Spleen (tissue), 11 donors: ENCODE measurements around the gene LRRC23. TPM values are rescaled to one million over a fixed set of nuclear protein-coding genes. Genes with fewer than 3 reads are reported as not detected.
A peak's percentile ranks its signal among the peaks of the same experiment; 100 is the strongest.

ENCODE experiments used
- DNase-seq: peaks from one replicate; pipeline ENCODE4 v3.0.0-alpha.2; 2020
- H3K27ac ChIP-seq, 8 donors: fragments of 200-600 bp; sonication (generic) in 7 of 8; 1 replicate in 4 of 8; 2 replicates in 4 of 8; pipeline versions ENCODE4 v1.5.0 to v1.8.0; 2016 to 2021; ENCODE audit warnings: inconsistent platforms in 4 of 8, mild to moderate bottlenecking in 4 of 8, moderate library complexity in 1 of 8
- H3K27me3 ChIP-seq, 7 donors: fragments of 200-600 bp; sonication (generic) in 6 of 7; replicated peaks in 1 of 7; 1 replicate in 4 of 7; 2 replicates in 3 of 7; pipeline versions ENCODE4 v1.5.0 to v1.8.0; 2016 to 2021; ENCODE audit warnings: inconsistent platforms in 3 of 7, mild to moderate bottlenecking in 1 of 7
- H3K36me3 ChIP-seq, 6 donors: fragments of 200-600 bp; sonication (generic) in 5 of 6; 1 replicate in 4 of 6; 2 replicates in 2 of 6; pipeline versions ENCODE4 v1.5.0 to v1.8.0; 2016 to 2021; ENCODE audit warnings: inconsistent platforms in 2 of 6
- H3K4me1 ChIP-seq, 6 donors: fragments of 200-600 bp; sonication (generic) in 5 of 6; 1 replicate in 3 of 6; 2 replicates in 3 of 6; pipeline versions ENCODE4 v1.5.0 to v1.8.0; 2016 to 2021; ENCODE audit warnings: inconsistent platforms in 3 of 6
- H3K4me3 ChIP-seq, 8 donors: fragments of 200-600 bp; sonication (generic) in 7 of 8; 1 replicate in 4 of 8; 2 replicates in 4 of 8; pipeline versions ENCODE4 v1.5.0 to v1.8.0; 2016 to 2021; ENCODE audit warnings: inconsistent platforms in 4 of 8, mild to moderate bottlenecking in 4 of 8, moderate library complexity in 2 of 8
- H3K9me3 ChIP-seq, 8 donors: fragments of 200-600 bp; sonication (generic) in 7 of 8; 1 replicate in 4 of 8; 2 replicates in 4 of 8; pipeline versions ENCODE4 v1.5.0 to v1.8.0; 2016 to 2021; ENCODE audit warnings: inconsistent platforms in 4 of 8
- POLR2A ChIP-seq, 3 donors: fragments of 450-650 bp; IDR thresholded peaks; one replicate each; pipeline ENCODE4 v1.5.1; 2017; ENCODE audit warnings: antibody characterized with exemption in 3 of 3, mild to moderate bottlenecking in 1 of 3
- POLR2AphosphoS5 ChIP-seq, 3 donors: sonication (generic); formaldehyde crosslinking; IDR thresholded peaks; one replicate each; pipeline ENCODE4 v1.5.1; 2017; ENCODE audit warnings: antibody characterized with exemption in 3 of 3
- WGBS, 5 donors: extraction: QIAGEN DNeasy Blood & Tissue Kit in 3 of 5; methylation state at CpG; one replicate each; pipeline versions ENCODE4 v1.1.5 to v1.1.7; 2013 to 2018; 5-methylcytosine and 5-hydroxymethylcytosine counted together
- intact Hi-C: fragments of 100-400 bp; cut with DNase I; formaldehyde crosslinking; loops from one replicate; pipeline ENCODE4 v1.15.0; 2023; ENCODE audit warnings: low total_unique reads
- polyA plus RNA-seq, 3 donors: library from polyadenylated mRNA; stranded (reverse); fragments of 200-250 nt; gene quantifications; one replicate each; pipeline ENCODE4 v1.2.1, GENCODE V29; 2013
- total RNA-seq, 7 donors: library from RNA; depleted of rRNA in 3 of 7; stranded (reverse); fragments of >200 nt in 3 of 7; fragmentation: NEBNext Ultra II Directional in 4 of 7; extraction: Animal tissue kit (Norgen Biotek cat#: 25700) in 4 of 7; gene quantifications; one replicate each; pipeline versions ENCODE4 v1.1.0 to v1.2.1, GENCODE V29; 2016 to 2021
- TF ChIP-seq, protein P1 (sequence below), 11 experiments: fragments of 200-600 bp in 7 of 11; fragments of 450-650 bp in 4 of 11; sonication (generic) in 4 of 11; IDR thresholded peaks in 8 of 11; conservative IDR thresholded peaks in 3 of 11; 1 replicate in 7 of 11; 2 replicates in 4 of 11; pipeline versions ENCODE4 v1.4.0 to v1.8.0; 2016 to 2021; ENCODE audit warnings: antibody characterized with exemption in 11 of 11, inconsistent platforms in 4 of 11, mild to moderate bottlenecking in 1 of 11
- donor health status: healthy with polysubstance abuse.
- donor health status: DM: no; HTN: no; CAD: no; lungs with moderate emphysema.
- donor health status: DM: no; HTN: no; CAD: no.
- donor health status: Bipolar disorder and iron deficiency.
- donor health status: healthy.
- donor health status: DM: no; HTN: no; CAD: no.
- donor health status: DM: yes; HTN: yes; CAD: no.

Gene LRRC23
- total and polyA plus RNA-seq, 10 donors = 3.1 to 10.1 (median 6.4) TPM

DNA sequence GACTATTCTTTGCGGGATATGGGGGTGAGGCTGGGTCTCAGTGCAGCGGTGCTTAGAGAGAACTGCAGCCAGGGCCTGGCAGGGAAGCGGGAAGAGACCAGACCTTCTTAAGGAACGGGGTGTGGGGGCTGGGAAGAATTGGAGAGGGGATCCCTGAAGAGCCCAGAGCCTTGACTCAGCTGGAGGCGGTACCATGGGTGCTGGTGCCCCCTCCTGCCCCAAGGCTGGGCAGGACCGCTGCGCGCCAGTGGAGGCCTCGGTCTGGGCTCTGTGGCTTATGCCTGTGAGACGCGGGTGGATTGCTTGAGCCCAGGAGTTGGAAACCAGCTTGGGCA, 37.7 kb downstream of the LRRC23 start:
- DNase-seq = peak; percentile 84
- no peak overlapping the region for H3K4me3 ChIP-seq
- peaks cover 40 to 78% (median 66%) of the 10 kb centered on the region in 6 donors for H3K4me1 ChIP-seq
- no peaks in the 10 kb centered on the region for H3K27me3 ChIP-seq
- 84 to 90% (median 88%) methylated on average over 11 of the region's 11 CpGs for WGBS, 5 donors
- no peaks in the 10 kb centered on the region for H3K9me3 ChIP-seq
- TF ChIP-seq POLR2AphosphoS5 (IDR thresholded peaks at IDR 0.05) = peak in 1 of 3 donors; percentile 4
- TF ChIP-seq, protein P1, sequence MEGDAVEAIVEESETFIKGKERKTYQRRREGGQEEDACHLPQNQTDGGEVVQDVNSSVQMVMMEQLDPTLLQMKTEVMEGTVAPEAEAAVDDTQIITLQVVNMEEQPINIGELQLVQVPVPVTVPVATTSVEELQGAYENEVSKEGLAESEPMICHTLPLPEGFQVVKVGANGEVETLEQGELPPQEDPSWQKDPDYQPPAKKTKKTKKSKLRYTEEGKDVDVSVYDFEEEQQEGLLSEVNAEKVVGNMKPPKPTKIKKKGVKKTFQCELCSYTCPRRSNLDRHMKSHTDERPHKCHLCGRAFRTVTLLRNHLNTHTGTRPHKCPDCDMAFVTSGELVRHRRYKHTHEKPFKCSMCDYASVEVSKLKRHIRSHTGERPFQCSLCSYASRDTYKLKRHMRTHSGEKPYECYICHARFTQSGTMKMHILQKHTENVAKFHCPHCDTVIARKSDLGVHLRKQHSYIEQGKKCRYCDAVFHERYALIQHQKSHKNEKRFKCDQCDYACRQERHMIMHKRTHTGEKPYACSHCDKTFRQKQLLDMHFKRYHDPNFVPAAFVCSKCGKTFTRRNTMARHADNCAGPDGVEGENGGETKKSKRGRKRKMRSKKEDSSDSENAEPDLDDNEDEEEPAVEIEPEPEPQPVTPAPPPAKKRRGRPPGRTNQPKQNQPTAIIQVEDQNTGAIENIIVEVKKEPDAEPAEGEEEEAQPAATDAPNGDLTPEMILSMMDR (IDR thresholded peaks at IDR 0.05 in 8 of 11, conservative IDR thresholded peaks at IDR 0.05 in 3 of 11) = no peak
- intact Hi-C loops = loop anchor here (10.0 kb wide), 1 partner anchor 173 kb away; no protein-coding TSS in a partner anchor
- peak overlapping the region in 5 of 8 donors; percentile 93 to 99 (median 98) for H3K27ac ChIP-seq
- peaks cover 0 to 30% (median 4%) of the 10 kb centered on the region in 6 donors for H3K36me3 ChIP-seq

DNA sequence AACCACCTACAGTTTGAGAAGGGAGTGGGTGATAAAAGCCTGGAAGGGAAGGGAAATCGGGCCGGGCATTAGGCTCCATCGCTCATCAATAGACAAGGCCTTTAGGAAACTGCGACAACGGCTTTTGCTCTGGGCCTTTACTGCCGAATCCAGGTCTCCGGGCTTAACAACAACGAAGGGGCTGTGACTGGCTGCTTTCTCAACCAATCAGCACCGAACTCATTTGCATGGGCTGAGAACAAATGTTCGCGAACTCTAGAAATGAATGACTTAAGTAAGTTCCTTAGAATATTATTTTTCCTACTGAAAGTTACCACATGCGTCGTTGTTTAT, 38.7 kb downstream of the LRRC23 start:
- DNase-seq = peak; percentile 92
- peaks cover 42 to 80% (median 68%) of the 10 kb centered on the region in 6 donors for H3K4me1 ChIP-seq
- WGBS, 5 donors = 1 to 2% (median 1%) methylated on average over 13 of the region's 13 CpGs

DNA sequence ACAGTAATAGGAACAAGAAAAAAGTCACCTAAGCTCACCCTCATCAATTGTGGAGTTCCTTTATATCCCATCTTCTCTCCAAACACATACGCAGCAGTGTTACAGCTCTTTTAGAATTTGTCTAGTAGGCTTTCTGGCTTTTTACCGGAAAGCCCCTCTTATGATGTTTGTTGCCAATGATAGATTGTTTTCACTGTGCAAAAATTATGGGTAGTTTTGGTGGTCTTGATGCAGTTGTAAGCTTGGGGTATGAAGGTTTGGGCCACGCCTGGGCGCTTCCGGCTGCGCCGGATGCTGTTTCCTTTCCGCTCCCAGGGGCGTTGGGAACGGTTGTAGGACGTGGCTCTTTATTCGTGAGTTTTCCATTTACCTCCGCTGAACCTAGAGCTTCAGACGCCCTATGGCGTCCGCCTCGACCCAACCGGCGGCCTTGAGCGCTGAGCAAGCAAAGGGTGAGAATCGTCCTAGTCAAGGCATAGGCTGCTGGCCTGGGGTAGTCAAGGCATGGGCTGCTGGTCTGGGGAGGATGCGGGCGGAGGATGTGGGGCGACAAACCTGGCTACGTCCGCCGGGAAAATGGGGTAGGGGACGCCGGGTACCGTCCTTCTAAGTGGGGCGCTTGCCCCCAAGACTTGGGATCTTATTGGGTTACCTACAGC, 39.2 kb downstream of the LRRC23 start, which contains the start of the genes C12orf57 and RNU7-1:
Gene C12orf57 (plus strand): TSS at position 301 of the 659 bp plus-strand sequence. CDS start 100 bp downstream, at position 401.
Gene RNU7-1 (plus strand): TSS at position 95 of the 659 bp plus-strand sequence.
- H3K36me3 ChIP-seq = peaks cover 0 to 30% (median 4%) of the 10 kb centered on the region in 6 donors
- 0 to 1% (median 0%) methylated on average over 25 to 31 of the region's 31 CpGs for WGBS, 5 donors
- H3K9me3 ChIP-seq = no peaks in the 10 kb centered on the region
- H3K27me3 ChIP-seq = no peaks in the 10 kb centered on the region
- TF ChIP-seq POLR2A (IDR thresholded peaks at IDR 0.05) (peak in 2 of 3 donors; percentile 73 to 87), POLR2AphosphoS5 (IDR thresholded peaks at IDR 0.05) (peak; percentile 73 to 91 (median 86))
- TF ChIP-seq, protein P1 (IDR thresholded peaks at IDR 0.05 in 8 of 11, conservative IDR thresholded peaks at IDR 0.05 in 3 of 11) = no peak
- peak within 1 kb of the TSS; percentile 92 to 99 (median 96) for H3K27ac ChIP-seq
- intact Hi-C loops = loop anchor here (10.0 kb wide), 1 partner anchor 171 kb away; no protein-coding TSS in a partner anchor
- H3K4me3 ChIP-seq = peak within 1 kb of the TSS; percentile 47 to 81 (median 73)
- peaks cover 43 to 80% (median 68%) of the 10 kb centered on the region in 6 donors for H3K4me1 ChIP-seq
- DNase-seq = peak; percentile 91

More for the DNA sequence above, 38.7 kb downstream of the LRRC23 start:
- intact Hi-C loops = loop anchor here (10.0 kb wide), 1 partner anchor 171 kb away; no protein-coding TSS in a partner anchor
- Histone ChIP-seq H3K36me3 (peaks cover 0 to 30% (median 4%) of the 10 kb centered on the region in 6 donors), H3K4me3 (peak overlapping the region in 6 of 8 donors; percentile 62 to 81 (median 74)), H3K27me3 (no peaks in the 10 kb centered on the region), H3K27ac (peak overlapping the region; percentile 92 to 99 (median 96)), H3K9me3 (no peaks in the 10 kb centered on the region)
- TF ChIP-seq POLR2AphosphoS5 (IDR thresholded peaks at IDR 0.05) (no peak), POLR2A (IDR thresholded peaks at IDR 0.05) (no peak)
- TF ChIP-seq, protein P1 (IDR thresholded peaks at IDR 0.05 in 8 of 11, conservative IDR thresholded peaks at IDR 0.05 in 3 of 11) = no peak
